ENCODE data around the gene MMP1.
"Not testable (repeated sequence)": the region's sequence is repeated elsewhere in the genome, so short reads cannot be mapped to it uniquely, and the experiment has no call there.

Gene MMP1

DNA sequence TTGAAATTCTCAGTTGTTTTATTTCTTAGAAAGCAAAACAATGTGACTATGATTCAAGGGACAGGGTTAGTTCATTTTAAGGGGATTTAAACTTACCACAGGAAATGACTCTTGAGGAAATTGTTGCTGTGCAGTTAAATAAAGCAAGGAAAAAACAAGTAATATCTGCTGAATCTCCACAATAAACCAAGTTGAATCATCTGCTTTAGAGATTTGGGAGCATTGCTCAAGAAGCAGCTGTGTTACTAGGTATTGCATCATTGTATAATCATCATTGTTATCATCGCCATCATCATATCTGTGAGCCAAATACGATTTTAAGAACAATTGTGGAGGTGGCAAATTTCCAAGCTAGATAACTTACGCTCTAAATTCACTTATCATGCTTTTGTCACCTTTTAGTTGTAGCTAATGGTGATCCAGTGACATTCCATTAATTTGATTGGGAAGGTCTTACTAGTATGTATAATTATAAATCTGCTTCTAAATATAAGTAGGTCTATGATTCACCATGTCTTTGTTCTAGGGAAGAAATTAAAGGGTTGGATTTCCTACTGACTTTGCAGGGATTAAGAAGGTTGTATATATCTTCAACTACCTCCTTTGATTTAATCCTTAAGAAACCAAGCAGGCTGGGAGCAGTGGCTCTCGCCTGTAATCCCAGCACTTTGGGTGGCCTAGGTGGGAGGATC is 37.5 kb downstream of the MMP1 start:
- DNase-seq (ENCODE audit: low spot score): no peak

DNA sequence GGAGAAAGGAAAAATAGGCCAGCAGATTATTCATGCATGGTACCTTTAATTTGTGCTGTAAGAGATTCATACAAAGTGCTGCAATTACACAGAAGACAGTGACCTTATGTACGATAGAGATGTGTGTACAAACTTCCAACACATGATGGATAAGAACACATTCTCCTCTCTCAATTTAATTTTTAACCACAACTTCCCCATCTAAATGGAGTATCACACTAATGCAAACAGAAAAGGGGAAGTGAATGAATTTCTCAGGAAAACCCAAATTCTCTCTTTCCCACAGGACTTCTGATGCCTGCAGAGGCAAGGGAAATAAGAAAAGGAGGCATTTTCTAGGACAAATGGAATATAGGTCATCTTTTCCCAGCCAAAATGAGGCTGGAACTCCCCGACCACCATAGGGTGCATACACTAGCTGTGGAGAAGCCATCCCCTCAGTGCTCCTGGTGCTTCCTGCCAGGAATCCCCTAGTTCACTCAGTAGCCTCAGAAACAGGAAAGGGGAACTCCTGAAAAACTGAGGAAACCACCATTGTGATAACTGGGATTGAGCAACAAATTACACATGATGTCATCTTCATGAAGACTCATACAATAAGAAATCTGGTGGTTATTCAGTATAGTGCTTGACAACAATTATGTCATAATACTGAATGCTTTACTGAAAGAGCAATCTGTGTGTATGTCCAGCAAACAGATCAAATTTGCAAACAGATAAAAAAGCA is 40.0 kb downstream of the MMP1 start:
- no peak for DNase-seq (ENCODE audit: low spot score)

DNA sequence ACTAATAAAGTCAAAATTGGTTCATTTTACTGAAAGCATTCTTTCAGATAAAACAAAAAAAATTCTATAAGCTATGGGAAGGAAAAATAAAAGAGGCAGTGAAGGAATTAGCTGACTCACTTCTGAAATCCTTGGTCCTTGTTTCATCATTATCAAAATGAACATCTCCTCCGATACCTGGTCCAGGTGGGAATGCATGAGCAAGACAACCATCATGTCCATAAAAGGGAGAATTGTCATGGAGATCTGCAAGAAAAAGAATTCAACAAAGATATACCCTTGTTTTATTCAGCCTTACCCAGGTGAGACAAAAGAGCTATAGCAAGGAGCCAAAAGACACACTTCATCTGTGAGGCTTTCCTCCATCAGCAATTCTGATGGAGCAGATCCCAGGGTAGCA is 44.7 kb downstream of the MMP1 start:
- no peak for DNase-seq (ENCODE audit: low spot score)

DNA sequence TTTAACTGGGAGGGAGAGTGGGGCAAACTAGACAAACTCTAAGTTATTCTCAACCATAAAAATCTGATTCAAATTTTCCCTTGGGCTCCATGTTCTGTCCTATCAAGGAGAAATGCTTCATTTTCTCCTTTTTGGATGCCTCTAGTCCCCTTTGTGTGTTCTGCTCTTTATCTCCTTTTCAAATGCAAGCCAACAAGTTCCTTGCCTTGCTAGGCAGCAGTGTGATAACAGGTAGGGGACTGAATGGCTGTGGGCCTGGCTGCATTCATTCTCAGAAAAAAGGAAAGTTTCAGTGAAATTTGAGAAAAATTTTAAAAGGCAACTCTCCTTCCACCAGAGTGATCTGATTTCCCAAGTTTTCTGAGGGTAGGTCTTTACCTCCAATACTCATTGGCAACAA is 46.3 kb downstream of the MMP1 start:
- no peak for DNase-seq (ENCODE audit: low spot score)

GRCh38 chr11:102749101-102749722 is 48.7 kb downstream of the MMP1 start:
- DNase-seq (ENCODE audit: low spot score): no peak

DNA sequence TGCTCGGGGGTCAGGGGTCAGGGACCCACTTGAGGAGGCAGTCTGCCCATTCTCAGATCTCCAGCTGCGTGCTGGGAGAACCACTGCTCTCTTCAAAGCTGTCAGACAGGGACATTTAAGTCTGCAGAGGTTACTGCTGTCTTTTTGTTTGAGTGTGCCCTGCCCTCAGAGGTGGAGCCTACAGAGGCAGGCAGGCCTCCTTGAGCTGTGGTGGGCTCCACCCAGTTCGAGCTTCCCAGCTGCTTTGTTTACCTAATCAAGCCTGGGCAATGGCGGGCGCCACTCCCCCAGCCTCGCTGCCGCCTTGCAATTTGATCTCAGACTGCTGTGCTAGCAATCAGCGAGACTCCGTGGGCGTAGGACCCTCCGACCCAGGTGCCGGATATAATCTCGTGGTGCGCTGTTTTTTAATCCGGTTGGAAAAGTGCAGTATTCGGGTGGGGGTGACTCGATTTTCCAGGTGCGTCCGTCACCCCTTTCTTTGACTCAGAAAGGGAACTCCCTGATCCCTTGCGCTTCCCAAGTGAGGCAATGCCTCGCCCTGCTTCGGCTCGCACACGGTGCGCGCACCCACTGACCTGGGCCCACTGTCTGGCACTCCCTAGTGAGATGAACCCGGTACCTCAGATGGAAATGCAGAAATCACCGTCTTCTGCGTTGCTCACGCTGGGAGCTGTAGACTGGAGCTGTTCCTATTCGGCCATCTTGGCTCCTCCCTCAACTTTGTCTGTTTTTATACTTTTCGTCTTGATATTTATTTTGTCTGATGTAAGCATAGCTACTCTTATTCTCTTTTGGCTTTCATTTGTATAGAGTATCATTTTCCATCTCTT is 51.0 kb downstream of the MMP1 start:
- DNase-seq (ENCODE audit: low spot score): not testable (repeated sequence)
